ENCODE data around the gene PDE8A. TPM values are rescaled to one million over a fixed set of nuclear protein-coding genes. Genes with fewer than 3 reads are reported as not detected.
"Not testable (repeated sequence)": the region's sequence is repeated elsewhere in the genome, so short reads cannot be mapped to it uniquely, and the experiment has no call there.

The PDE8A gene
- polyA plus RNA-seq, 3 donors from 2014 or later: 0.87 to 3.4 (median 2.4) TPM

GRCh38 chr15:84988909-84989644, 7.4 kb downstream of the PDE8A start:
- H3K4me3 Mint-ChIP-seq: no peak overlapping the region
- no peaks in the 10 kb centered on the region for H3K9me3 Mint-ChIP-seq
- H3K4me1 Mint-ChIP-seq: peaks cover 43 to 62% of the 10 kb centered on the region in 2 donors
- no peaks in the 10 kb centered on the region for H3K36me3 Mint-ChIP-seq
- peak overlapping the region in 1 of 6 donors; percentile 7 for H3K27ac Mint-ChIP-seq
- DNase-seq: no peak
- peaks cover 0 to 3% (median 0%) of the 10 kb centered on the region in 3 donors for H3K27me3 Mint-ChIP-seq (ENCODE audit: low read depth in 3 of 3)

GRCh38 chr15:84990507-84990906, 8.9 kb downstream of the PDE8A start:
- Mint-ChIP-seq H3K9me3 (no peaks in the 10 kb centered on the region), H3K4me1 (peaks cover 37 to 60% of the 10 kb centered on the region in 2 donors), H3K4me3 (no peak overlapping the region), H3K27me3 (ENCODE audit: low read depth in 3 of 3) (peaks cover 0 to 3% (median 0%) of the 10 kb centered on the region in 3 donors), H3K36me3 (no peaks in the 10 kb centered on the region), H3K27ac (no peak overlapping the region)
- no peak for DNase-seq

GRCh38 chr15:84991014-84991712, 9.5 kb downstream of the PDE8A start:
- no peak overlapping the region for H3K27ac Mint-ChIP-seq
- H3K4me1 Mint-ChIP-seq: peaks cover 35 to 59% of the 10 kb centered on the region in 2 donors
- no peaks in the 10 kb centered on the region for H3K9me3 Mint-ChIP-seq
- DNase-seq: no peak
- no peaks in the 10 kb centered on the region for H3K36me3 Mint-ChIP-seq
- H3K4me3 Mint-ChIP-seq: no peak overlapping the region
- H3K27me3 Mint-ChIP-seq (ENCODE audit: low read depth in 3 of 3): peaks cover 0 to 1% (median 0%) of the 10 kb centered on the region in 3 donors

- Mint-ChIP-seq H3K9me3 (no peaks in the 10 kb centered on the region), H3K27ac (peak overlapping the region in 1 of 6 donors; percentile 33), H3K4me1 (peaks cover 35 to 55% of the 10 kb centered on the region in 2 donors), H3K4me3 (peak overlapping the region in 1 of 5 donors; percentile 18), H3K27me3 (ENCODE audit: low read depth in 3 of 3) (peaks cover 0 to 2% (median 0%) of the 10 kb centered on the region in 3 donors), H3K36me3 (no peaks in the 10 kb centered on the region)
- DNase-seq: no peak
Observed at GRCh38 chr15:84992157-84992944, 10.7 kb downstream of the PDE8A start.

GRCh38 chr15:84996055-84996454, 14.4 kb downstream of the PDE8A start:
- H3K27me3 Mint-ChIP-seq (ENCODE audit: low read depth in 3 of 3): peaks cover 0 to 2% (median 0%) of the 10 kb centered on the region in 3 donors
- peaks cover 15 to 26% of the 10 kb centered on the region in 2 donors for H3K4me1 Mint-ChIP-seq
- H3K9me3 Mint-ChIP-seq: no peaks in the 10 kb centered on the region
- DNase-seq: no peak
- H3K4me3 Mint-ChIP-seq: no peak overlapping the region
- no peak overlapping the region for H3K27ac Mint-ChIP-seq
- no peaks in the 10 kb centered on the region for H3K36me3 Mint-ChIP-seq

GRCh38 chr15:84996714-84997113, 15.1 kb downstream of the PDE8A start:
- not testable (repeated sequence) for H3K4me3 Mint-ChIP-seq

GRCh38 chr15:84997214-84997613, 15.6 kb downstream of the PDE8A start:
- H3K27ac Mint-ChIP-seq; H3K27me3 Mint-ChIP-seq (ENCODE audit: low read depth in 3 of 3); H3K4me3 Mint-ChIP-seq; H3K9me3 Mint-ChIP-seq; H3K36me3 Mint-ChIP-seq; DNase-seq: not testable (repeated sequence)
- peaks cover 13 to 26% of the 10 kb centered on the region in 2 donors for H3K4me1 Mint-ChIP-seq

More at GRCh38 chr15:84996714-84997113, 15.1 kb downstream of the PDE8A start:
- H3K36me3 Mint-ChIP-seq; H3K27ac Mint-ChIP-seq; H3K9me3 Mint-ChIP-seq; DNase-seq; H3K27me3 Mint-ChIP-seq (ENCODE audit: low read depth in 3 of 3): not testable (repeated sequence)
- peaks cover 13 to 26% of the 10 kb centered on the region in 2 donors for H3K4me1 Mint-ChIP-seq

- H3K27me3 Mint-ChIP-seq (ENCODE audit: low read depth in 3 of 3): peaks cover 0 to 3% (median 2%) of the 10 kb centered on the region in 3 donors
- H3K9me3 Mint-ChIP-seq: no peaks in the 10 kb centered on the region
- DNase-seq: no peak
- H3K4me1 Mint-ChIP-seq: peaks cover 12 to 39% of the 10 kb centered on the region in 2 donors
- no peak overlapping the region for H3K4me3 Mint-ChIP-seq
- no peaks in the 10 kb centered on the region for H3K36me3 Mint-ChIP-seq
- peak overlapping the region in 1 of 6 donors; percentile 15 for H3K27ac Mint-ChIP-seq
Observed at GRCh38 chr15:85000189-85000864, 18.7 kb downstream of the PDE8A start.

- no peak for DNase-seq
- H3K4me1 Mint-ChIP-seq: peaks cover 12 to 39% of the 10 kb centered on the region in 2 donors
- H3K9me3 Mint-ChIP-seq: no peaks in the 10 kb centered on the region
- H3K27ac Mint-ChIP-seq: no peak overlapping the region
- no peaks in the 10 kb centered on the region for H3K36me3 Mint-ChIP-seq
- H3K4me3 Mint-ChIP-seq: no peak overlapping the region
- H3K27me3 Mint-ChIP-seq (ENCODE audit: low read depth in 3 of 3): peaks cover 0 to 3% (median 2%) of the 10 kb centered on the region in 3 donors
Observed at GRCh38 chr15:85000937-85001336, 19.3 kb downstream of the PDE8A start.

GRCh38 chr15:85002517-85002916, 20.9 kb downstream of the PDE8A start:
- H3K4me1 Mint-ChIP-seq: peaks cover 12 to 39% of the 10 kb centered on the region in 2 donors

GRCh38 chr15:85003593-85004312, 22.1 kb downstream of the PDE8A start:
- Mint-ChIP-seq H3K27me3 (ENCODE audit: low read depth in 3 of 3) (peaks cover 1 to 4% (median 2%) of the 10 kb centered on the region in 3 donors), H3K4me1 (peaks cover 22 to 51% of the 10 kb centered on the region in 2 donors), H3K27ac (no peak overlapping the region), H3K4me3 (no peak overlapping the region), H3K9me3 (no peaks in the 10 kb centered on the region), H3K36me3 (no peaks in the 10 kb centered on the region)
- no peak for DNase-seq

More at GRCh38 chr15:85002517-85002916, 20.9 kb downstream of the PDE8A start:
- peaks cover 0 to 2% (median 2%) of the 10 kb centered on the region in 3 donors for H3K27me3 Mint-ChIP-seq (ENCODE audit: low read depth in 3 of 3)
- DNase-seq: no peak
- H3K4me3 Mint-ChIP-seq: no peak overlapping the region
- H3K36me3 Mint-ChIP-seq: no peaks in the 10 kb centered on the region
- H3K9me3 Mint-ChIP-seq: no peaks in the 10 kb centered on the region
- H3K27ac Mint-ChIP-seq: no peak overlapping the region

GRCh38 chr15:85004550-85004949, 22.9 kb downstream of the PDE8A start:
- H3K27ac Mint-ChIP-seq: no peak overlapping the region
- no peaks in the 10 kb centered on the region for H3K36me3 Mint-ChIP-seq
- peaks cover 2 to 5% (median 3%) of the 10 kb centered on the region in 3 donors for H3K27me3 Mint-ChIP-seq (ENCODE audit: low read depth in 3 of 3)
- H3K4me3 Mint-ChIP-seq: no peak overlapping the region
- no peak for DNase-seq
- H3K9me3 Mint-ChIP-seq: no peaks in the 10 kb centered on the region
- H3K4me1 Mint-ChIP-seq: peaks cover 26 to 59% of the 10 kb centered on the region in 2 donors

GRCh38 chr15:85005319-85005718, 23.7 kb downstream of the PDE8A start:
- DNase-seq: no peak
- H3K27me3 Mint-ChIP-seq (ENCODE audit: low read depth in 3 of 3): peaks cover 2 to 5% (median 3%) of the 10 kb centered on the region in 3 donors
- no peak overlapping the region for H3K27ac Mint-ChIP-seq
- peaks cover 26 to 66% of the 10 kb centered on the region in 2 donors for H3K4me1 Mint-ChIP-seq
- H3K9me3 Mint-ChIP-seq: no peaks in the 10 kb centered on the region
- H3K4me3 Mint-ChIP-seq: no peak overlapping the region
- H3K36me3 Mint-ChIP-seq: no peaks in the 10 kb centered on the region

Data from immature natural killer cell (primary cell).